Measurements from ENCODE around the gene DNAH9. TPM values are rescaled to one million over a fixed set of nuclear protein-coding genes. Genes with fewer than 3 reads are reported as not detected.

Gene DNAH9
- total RNA-seq, 4 donors from 2014 or later = 0.98 to 1.9 (median 1.5) TPM

DNA sequence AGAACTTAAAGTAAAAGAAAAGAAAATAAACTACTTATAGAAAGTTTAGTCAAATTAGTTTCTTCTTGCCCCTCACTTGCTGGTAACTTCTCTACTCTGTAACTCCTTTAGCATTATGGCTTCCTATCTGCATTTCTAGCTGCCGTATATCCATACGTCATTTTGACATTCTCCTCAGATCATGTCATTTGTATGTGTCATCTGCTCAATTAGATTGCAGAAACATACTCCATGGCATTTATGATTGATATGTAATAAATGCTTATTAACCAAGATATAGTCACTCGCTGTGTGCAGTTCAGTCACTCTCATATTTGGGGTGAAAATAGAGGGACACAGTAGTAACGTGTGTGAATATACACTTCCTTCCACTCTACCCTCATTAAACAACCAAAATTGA lies 295.6 kb downstream of the DNAH9 start:
- H3K4me3 ChIP-seq = no peak overlapping the region
- no peak for DNase-seq (ENCODE audit: low spot score in 2 of 2)
- H3K4me1 ChIP-seq = no peaks in the 10 kb centered on the region
- TF ChIP-seq, protein P1, sequence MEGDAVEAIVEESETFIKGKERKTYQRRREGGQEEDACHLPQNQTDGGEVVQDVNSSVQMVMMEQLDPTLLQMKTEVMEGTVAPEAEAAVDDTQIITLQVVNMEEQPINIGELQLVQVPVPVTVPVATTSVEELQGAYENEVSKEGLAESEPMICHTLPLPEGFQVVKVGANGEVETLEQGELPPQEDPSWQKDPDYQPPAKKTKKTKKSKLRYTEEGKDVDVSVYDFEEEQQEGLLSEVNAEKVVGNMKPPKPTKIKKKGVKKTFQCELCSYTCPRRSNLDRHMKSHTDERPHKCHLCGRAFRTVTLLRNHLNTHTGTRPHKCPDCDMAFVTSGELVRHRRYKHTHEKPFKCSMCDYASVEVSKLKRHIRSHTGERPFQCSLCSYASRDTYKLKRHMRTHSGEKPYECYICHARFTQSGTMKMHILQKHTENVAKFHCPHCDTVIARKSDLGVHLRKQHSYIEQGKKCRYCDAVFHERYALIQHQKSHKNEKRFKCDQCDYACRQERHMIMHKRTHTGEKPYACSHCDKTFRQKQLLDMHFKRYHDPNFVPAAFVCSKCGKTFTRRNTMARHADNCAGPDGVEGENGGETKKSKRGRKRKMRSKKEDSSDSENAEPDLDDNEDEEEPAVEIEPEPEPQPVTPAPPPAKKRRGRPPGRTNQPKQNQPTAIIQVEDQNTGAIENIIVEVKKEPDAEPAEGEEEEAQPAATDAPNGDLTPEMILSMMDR (IDR thresholded peaks at IDR 0.05) = no peak
- TF ChIP-seq EP300 (IDR thresholded peaks at IDR 0.05) (no peak), POLR2A (IDR thresholded peaks at IDR 0.05) (no peak)
- no peaks in the 10 kb centered on the region for H3K27me3 ChIP-seq
- H3K36me3 ChIP-seq = no peaks in the 10 kb centered on the region
- no peak overlapping the region for H3K27ac ChIP-seq
- no peaks in the 10 kb centered on the region for H3K9me3 ChIP-seq
- 93 to 96% methylated on average over 4 of the region's 4 CpGs for WGBS, 2 donors

DNA sequence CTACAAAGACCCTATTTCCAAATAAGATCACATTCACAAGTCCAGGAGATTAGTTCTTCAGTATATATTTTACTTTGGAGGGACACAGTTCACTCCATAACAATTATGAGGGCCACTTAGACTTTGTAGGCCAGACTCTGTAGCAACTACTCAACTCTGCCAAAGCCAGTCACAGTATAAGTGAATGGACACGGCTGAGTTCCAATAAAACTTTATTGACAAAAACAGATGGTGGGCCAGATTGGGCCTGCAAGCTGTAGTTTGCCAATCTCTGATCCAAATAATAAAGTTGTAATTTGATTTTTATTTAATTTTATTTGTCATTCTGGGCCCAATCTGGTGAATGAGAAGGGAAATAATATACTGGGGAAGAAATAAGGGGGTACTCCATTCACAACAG lies 297.9 kb downstream of the DNAH9 start:
- no peak for DNase-seq (ENCODE audit: low spot score in 2 of 2)
- no peaks in the 10 kb centered on the region for H3K36me3 ChIP-seq
- TF ChIP-seq EP300 (IDR thresholded peaks at IDR 0.05) (no peak), POLR2A (IDR thresholded peaks at IDR 0.05) (no peak)
- TF ChIP-seq, protein P1 (IDR thresholded peaks at IDR 0.05) = no peak
- no peaks in the 10 kb centered on the region for H3K27me3 ChIP-seq
- H3K4me3 ChIP-seq = no peak overlapping the region
- WGBS, 2 donors = 83 to 88% methylated on average over 1 of the region's 1 CpG
- H3K4me1 ChIP-seq = no peaks in the 10 kb centered on the region
- no peak overlapping the region for H3K27ac ChIP-seq
- no peaks in the 10 kb centered on the region for H3K9me3 ChIP-seq

DNA sequence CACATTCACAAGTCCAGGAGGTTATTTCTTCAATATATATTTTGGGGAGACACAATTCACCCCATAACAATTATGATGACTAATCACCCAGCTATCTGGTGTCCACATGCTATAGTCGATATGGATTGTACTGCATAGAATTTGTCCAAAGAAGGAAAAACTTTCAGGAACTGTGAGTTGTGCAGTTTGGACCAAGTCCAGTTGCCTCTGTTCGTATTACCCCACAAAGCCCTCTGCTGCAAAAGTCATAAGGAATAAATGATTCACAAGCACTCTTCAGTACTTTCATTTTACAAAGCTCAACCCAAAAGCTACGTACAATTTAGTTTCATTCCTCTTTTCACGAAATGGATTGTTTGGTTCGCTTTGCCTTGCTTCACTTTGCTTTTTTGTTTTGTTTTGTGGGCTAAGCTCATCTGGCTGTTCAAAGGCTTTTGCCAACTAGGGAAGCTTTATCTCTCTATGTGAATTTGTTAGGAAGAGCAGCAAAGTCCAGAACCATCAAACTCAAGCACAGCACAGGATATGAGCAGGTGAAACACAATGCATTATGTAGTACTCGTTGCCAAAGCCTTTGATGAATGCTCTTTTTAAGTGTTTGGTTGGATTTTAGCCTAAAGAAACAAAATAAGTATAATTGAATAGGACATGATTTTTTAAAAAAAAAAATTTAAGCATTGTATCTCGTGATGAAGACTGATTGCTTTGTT lies 300.4 kb downstream of the DNAH9 start:
- Histone ChIP-seq H3K9me3 (no peaks in the 10 kb centered on the region), H3K27ac (no peak overlapping the region), H3K4me3 (no peak overlapping the region), H3K4me1 (no peaks in the 10 kb centered on the region), H3K27me3 (no peaks in the 10 kb centered on the region), H3K36me3 (no peaks in the 10 kb centered on the region)
- WGBS, 2 donors = 48% methylated on average over 7 of the region's 7 CpGs
- no peak for DNase-seq (ENCODE audit: low spot score in 2 of 2)
- TF ChIP-seq EP300 (IDR thresholded peaks at IDR 0.05) = no peak
- TF ChIP-seq POLR2A (IDR thresholded peaks at IDR 0.05) = no peak
- TF ChIP-seq, protein P1 (IDR thresholded peaks at IDR 0.05) = no peak

DNA sequence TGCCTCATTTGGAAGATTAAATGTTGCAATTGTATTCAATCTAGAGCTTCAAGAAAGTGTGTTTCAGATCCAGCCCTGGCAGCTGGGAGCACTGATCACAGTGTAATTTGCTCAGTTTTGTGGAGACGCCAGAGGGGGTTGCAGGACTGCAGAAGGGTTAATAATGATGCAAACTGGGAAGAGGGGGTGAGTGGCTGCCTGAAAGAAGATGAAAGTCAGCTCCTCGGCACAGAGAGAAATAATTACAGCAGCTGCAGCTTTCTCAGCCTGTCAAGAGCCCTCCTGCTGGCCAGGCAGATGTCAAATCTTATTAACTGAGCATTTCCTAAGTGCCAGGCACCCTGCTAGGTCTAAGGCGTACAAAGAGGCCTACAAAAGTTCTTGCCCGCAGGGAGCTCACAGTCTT lies 301.3 kb downstream of the DNAH9 start:
- 39 to 46% methylated on average over 4 of the region's 4 CpGs for WGBS, 2 donors
- Histone ChIP-seq H3K36me3 (no peaks in the 10 kb centered on the region), H3K27me3 (no peaks in the 10 kb centered on the region), H3K4me1 (no peaks in the 10 kb centered on the region), H3K27ac (peak overlapping the region in 1 of 4 donors; percentile 22), H3K4me3 (no peak overlapping the region), H3K9me3 (no peaks in the 10 kb centered on the region)
- TF ChIP-seq POLR2A (IDR thresholded peaks at IDR 0.05) (no peak), EP300 (IDR thresholded peaks at IDR 0.05) (no peak)
- TF ChIP-seq, protein P1 (IDR thresholded peaks at IDR 0.05) = no peak
- no peak for DNase-seq (ENCODE audit: low spot score in 2 of 2)

DNA sequence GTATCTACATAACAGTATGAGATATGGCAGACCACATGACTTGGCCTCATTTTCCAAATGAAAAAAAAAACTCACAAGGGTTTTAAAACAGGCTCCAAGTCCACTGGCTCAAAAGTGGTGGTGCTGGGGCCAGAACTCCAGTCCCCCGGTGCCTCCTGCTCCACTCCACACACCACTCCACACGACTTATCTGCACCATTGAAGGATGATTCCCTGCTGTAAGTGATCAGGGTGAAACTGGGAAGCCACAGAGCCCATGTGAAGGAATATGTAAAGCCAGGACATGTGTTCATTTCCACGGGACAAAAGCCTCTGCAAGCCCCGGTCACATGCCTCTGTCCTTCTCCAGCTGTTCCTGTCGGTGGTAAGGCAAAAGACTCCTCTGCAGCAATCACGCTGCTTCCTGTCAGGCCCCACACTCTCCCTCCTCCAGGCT lies 301.8 kb downstream of the DNAH9 start:
- no peak for DNase-seq (ENCODE audit: low spot score in 2 of 2)
- Histone ChIP-seq H3K9me3 (no peaks in the 10 kb centered on the region), H3K36me3 (no peaks in the 10 kb centered on the region), H3K4me1 (no peaks in the 10 kb centered on the region), H3K4me3 (no peak overlapping the region), H3K27me3 (no peaks in the 10 kb centered on the region), H3K27ac (peak overlapping the region in 1 of 4 donors; percentile 22)
- 32 to 42% methylated on average over 6 of the region's 6 CpGs for WGBS, 2 donors
- TF ChIP-seq, protein P1 (IDR thresholded peaks at IDR 0.05) = no peak
- TF ChIP-seq EP300 (IDR thresholded peaks at IDR 0.05) (no peak), POLR2A (IDR thresholded peaks at IDR 0.05) (no peak)
